Ishikawa (cell line): ENCODE measurements around the gene TRDN.

Experiments
- CEBPB ChIP-seq: IDR thresholded peaks from 2 replicates; pipeline ENCODE4 v1.6.1; 2012
- CREB1 ChIP-seq: IDR thresholded peaks from 2 replicates; pipeline ENCODE4 v1.6.1; 2012; ENCODE audit warnings: low read depth
- EGR1 ChIP-seq: IDR thresholded peaks from 2 replicates; pipeline ENCODE4 v1.6.1; 2012
- EP300 ChIP-seq: IDR thresholded peaks from 2 replicates; pipeline ENCODE4 v1.6.1; 2012; ENCODE audit warnings: borderline replicate concordance
- FOXM1 ChIP-seq: IDR thresholded peaks from 2 replicates; pipeline ENCODE4 v1.6.1; 2012; ENCODE audit warnings: low read depth, borderline replicate concordance
- MAX ChIP-seq: IDR thresholded peaks from 2 replicates; pipeline ENCODE4 v1.6.1; 2012
- NFIC ChIP-seq: IDR thresholded peaks from 2 replicates; pipeline ENCODE4 v1.6.1; 2012
- RAD21 ChIP-seq: IDR thresholded peaks from 2 replicates; pipeline ENCODE4 v1.6.1; 2012; ENCODE audit warnings: low read depth
- REST ChIP-seq: IDR thresholded peaks from 2 replicates; pipeline ENCODE4 v1.6.1; 2012; ENCODE audit warnings: low read depth, mild to moderate bottlenecking
- TAF1 ChIP-seq: IDR thresholded peaks from 2 replicates; pipeline ENCODE4 v1.6.1; 2012; ENCODE audit warnings: low read depth, mild to moderate bottlenecking
- TCF12 ChIP-seq: IDR thresholded peaks from 2 replicates; pipeline ENCODE4 v1.6.1; 2012; ENCODE audit warnings: low read depth
- TEAD4 ChIP-seq: IDR thresholded peaks from 2 replicates; pipeline ENCODE4 v1.6.1; 2012
- USF1 ChIP-seq: IDR thresholded peaks from 2 replicates; pipeline ENCODE4 v1.6.1; 2012
- YY1 ChIP-seq: IDR thresholded peaks from 2 replicates; pipeline ENCODE4 v1.6.1; 2012; ENCODE audit warnings: low read depth
- ZBTB7A ChIP-seq: IDR thresholded peaks from 2 replicates; pipeline ENCODE4 v1.6.1; 2012; ENCODE audit warnings: low read depth

TRDN gene

GRCh38 chr6:123641497-123641896, 4.7 kb upstream of the TRDN start:
- TF ChIP-seq RAD21 (no peak), REST (no peak), FOXM1 (no peak), EGR1 (no peak), TAF1 (no peak), NFIC (no peak), CEBPB (no peak), TEAD4 (no peak), TCF12 (no peak), ZBTB7A (no peak), USF1 (no peak), EP300 (no peak), MAX (no peak), CREB1 (no peak), YY1 (no peak)

- no peak for TF ChIP-seq TEAD4
- TF ChIP-seq EGR1 = no peak
- TF ChIP-seq EP300 = no peak
- no peak for TF ChIP-seq ZBTB7A
- TF ChIP-seq YY1 = no peak
- no peak for TF ChIP-seq MAX
- no peak for TF ChIP-seq CREB1
- no peak for TF ChIP-seq FOXM1
- no peak for TF ChIP-seq NFIC
- no peak for TF ChIP-seq CEBPB
- TF ChIP-seq USF1 = no peak
- TF ChIP-seq RAD21 = no peak
Measured at GRCh38 chr6:123640567-123641187, 3.9 kb upstream of the TRDN start.

GRCh38 chr6:123638865-123639264, 2.1 kb upstream of the TRDN start:
- no peak for TF ChIP-seq EGR1
- no peak for TF ChIP-seq TAF1
- TF ChIP-seq TCF12 = no peak
- no peak for TF ChIP-seq CREB1
- no peak for TF ChIP-seq EP300
- no peak for TF ChIP-seq ZBTB7A
- TF ChIP-seq MAX = no peak
- TF ChIP-seq YY1 = no peak

GRCh38 chr6:123636282-123636681, 468 bp downstream of the TRDN start:
- no peak for TF ChIP-seq FOXM1
- TF ChIP-seq EGR1 = no peak
- no peak for TF ChIP-seq CREB1
- TF ChIP-seq CEBPB = no peak
- no peak for TF ChIP-seq RAD21
- no peak for TF ChIP-seq USF1
- TF ChIP-seq EP300 = no peak
- TF ChIP-seq ZBTB7A = no peak
- TF ChIP-seq MAX = no peak
- no peak for TF ChIP-seq TEAD4
- no peak for TF ChIP-seq YY1
- TF ChIP-seq NFIC = no peak
- no peak for TF ChIP-seq TCF12
- TF ChIP-seq REST = no peak
- no peak for TF ChIP-seq TAF1

- no peak for TF ChIP-seq YY1
Measured at GRCh38 chr6:123635567-123635966, 1.2 kb downstream of the TRDN start.
